Measurements from ENCODE around the gene KIF19. TPM values are rescaled to one million over a fixed set of nuclear protein-coding genes. Genes with fewer than 3 reads are reported as not detected.

The KIF19 gene
- total and polyA plus RNA-seq, 2 of the 8 experiments (the other 6 are each of a cell fraction or from before 2014, with no cell fraction given) = 0.52 to 0.77 TPM

DNA sequence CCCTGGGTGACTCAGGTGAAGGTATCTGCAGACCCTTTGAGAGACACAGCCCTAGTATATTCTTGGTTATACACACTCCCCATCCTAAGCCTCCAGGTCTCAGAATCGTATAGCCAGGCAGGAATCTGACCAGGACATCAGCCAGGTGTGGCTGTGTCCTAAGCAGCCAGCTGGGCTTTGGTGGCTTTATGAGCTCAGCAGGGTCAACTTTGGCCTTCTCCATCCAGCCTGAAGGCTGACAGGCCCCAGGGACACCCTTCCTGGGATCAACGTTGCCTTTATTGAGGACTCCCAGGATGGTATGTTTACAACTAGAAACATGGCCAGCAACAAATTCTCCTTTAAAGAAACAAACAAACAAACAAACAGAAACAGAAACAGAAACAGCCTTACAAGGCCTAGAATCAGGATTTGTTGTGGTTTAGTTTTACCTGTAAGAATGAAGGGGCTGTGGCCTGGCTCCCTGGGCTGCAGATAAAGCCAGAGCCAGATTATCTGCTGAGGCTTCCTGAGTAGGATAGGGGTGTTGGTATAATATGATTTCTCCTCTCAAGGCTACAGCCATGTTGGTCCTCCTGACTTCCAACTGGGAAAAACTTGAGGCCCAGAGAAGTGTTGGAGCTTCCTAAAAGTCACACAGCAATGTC, 8.5 kb downstream of the KIF19 start:
- no peak overlapping the region for H4K5ac ChIP-seq (ENCODE audit: insufficient read length, low read depth, low read length)
- H2BK12ac ChIP-seq (ENCODE audit: low read depth, low read length) = no peak overlapping the region
- H2AFZ ChIP-seq (ENCODE audit: low read length) = no peak overlapping the region
- H3K4me2 ChIP-seq (ENCODE audit: insufficient read depth in 1 of 2, low read depth in 2 of 2, low read length in 2 of 2) = no peak overlapping the region
- TF ChIP-seq RAD21 (IDR thresholded peaks at IDR 0.05 in 1 of 2, conservative IDR thresholded peaks at IDR 0.05 in 1 of 2; ENCODE audit: low read depth in 2 of 2, low read length in 2 of 2) = no peak
- TF ChIP-seq TBP (IDR thresholded peaks at IDR 0.05; ENCODE audit: low read depth, low read length) = no peak
- TF ChIP-seq SIN3A (conservative IDR thresholded peaks at IDR 0.05 in 1 of 2, IDR thresholded peaks at IDR 0.05 in 1 of 2; ENCODE audit: low read depth in 1 of 2, low read length in 2 of 2) = no peak
- no peak for TF ChIP-seq GABPA (IDR thresholded peaks at IDR 0.05; ENCODE audit: borderline replicate concordance, insufficient read depth, low read length)
- TF ChIP-seq, protein P1, sequence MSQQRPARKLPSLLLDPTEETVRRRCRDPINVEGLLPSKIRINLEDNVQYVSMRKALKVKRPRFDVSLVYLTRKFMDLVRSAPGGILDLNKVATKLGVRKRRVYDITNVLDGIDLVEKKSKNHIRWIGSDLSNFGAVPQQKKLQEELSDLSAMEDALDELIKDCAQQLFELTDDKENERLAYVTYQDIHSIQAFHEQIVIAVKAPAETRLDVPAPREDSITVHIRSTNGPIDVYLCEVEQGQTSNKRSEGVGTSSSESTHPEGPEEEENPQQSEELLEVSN (IDR thresholded peaks at IDR 0.05) = no peak
- TF ChIP-seq RFX5 (IDR thresholded peaks at IDR 0.05; ENCODE audit: borderline replicate concordance, low read depth, low read length) = no peak
- TF ChIP-seq, protein P2, sequence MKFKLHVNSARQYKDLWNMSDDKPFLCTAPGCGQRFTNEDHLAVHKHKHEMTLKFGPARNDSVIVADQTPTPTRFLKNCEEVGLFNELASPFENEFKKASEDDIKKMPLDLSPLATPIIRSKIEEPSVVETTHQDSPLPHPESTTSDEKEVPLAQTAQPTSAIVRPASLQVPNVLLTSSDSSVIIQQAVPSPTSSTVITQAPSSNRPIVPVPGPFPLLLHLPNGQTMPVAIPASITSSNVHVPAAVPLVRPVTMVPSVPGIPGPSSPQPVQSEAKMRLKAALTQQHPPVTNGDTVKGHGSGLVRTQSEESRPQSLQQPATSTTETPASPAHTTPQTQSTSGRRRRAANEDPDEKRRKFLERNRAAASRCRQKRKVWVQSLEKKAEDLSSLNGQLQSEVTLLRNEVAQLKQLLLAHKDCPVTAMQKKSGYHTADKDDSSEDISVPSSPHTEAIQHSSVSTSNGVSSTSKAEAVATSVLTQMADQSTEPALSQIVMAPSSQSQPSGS (IDR thresholded peaks at IDR 0.05; ENCODE audit: low read length) = no peak
- TF ChIP-seq YY1 (IDR thresholded peaks at IDR 0.05; ENCODE audit: low read depth, low read length) = no peak
- H3K79me2 ChIP-seq (ENCODE audit: control insufficient read depth in 1 of 2, insufficient read depth in 2 of 2, low read length in 2 of 2) = no peaks in the 10 kb centered on the region
- H3K23me2 ChIP-seq (ENCODE audit: low read depth, low read length) = no peaks in the 10 kb centered on the region; the same call in 1 of the 2 replicates
- no peak for FAIRE-seq
- ChIA-PET POLR2A (ENCODE audit: partially characterized antibody) (no interaction called here), CTCF (ENCODE audit: partially characterized antibody) (interaction anchor here (1.2 to 7.3 kb wide), 6 partner anchors 14 to 34 kb away, joined by 4 to 55 read pairs (median 6); partner anchors contain the start of gene GPR142)
- no peaks in the 10 kb centered on the region for H4K20me1 ChIP-seq (replicated peaks in 1 of 2; ENCODE audit: control insufficient read depth in 1 of 2, insufficient read depth in 2 of 2, low read length in 2 of 2)
- H2BK15ac ChIP-seq (ENCODE audit: low read length) = no peak overlapping the region
- no peak for DNase-seq (ENCODE audit: low read depth in 1 of 2, low spot score in 2 of 2)
- H3K9me3 ChIP-seq (ENCODE audit: insufficient read depth in 2 of 2, low read depth in 1 of 2, low read length in 1 of 2) = peaks cover 7 to 13% of the 10 kb centered on the region in 2 experiments; a peak in 2 of 4 replicates
- no peak overlapping the region for H3K23ac ChIP-seq (ENCODE audit: insufficient read length)
- H3K14ac ChIP-seq (ENCODE audit: insufficient read length) = no peak overlapping the region
- H3K4me1 ChIP-seq (replicated peaks in 1 of 4; ENCODE audit: control insufficient read depth in 3 of 4, insufficient read depth in 4 of 4, low read length in 3 of 4) = peaks cover 0 to 9% (median 3%) of the 10 kb centered on the region in 4 experiments; a peak in 4 of 7 replicates
- H3K27me3 ChIP-seq (replicated peaks in 1 of 4; ENCODE audit: control insufficient read depth in 3 of 4, extremely low read depth in 1 of 4, insufficient read depth in 3 of 4, low read length in 3 of 4) = no peaks in the 10 kb centered on the region; a peak in 1 of 7 replicates
- H4K8ac ChIP-seq (ENCODE audit: extremely low read depth, insufficient read depth, low read length) = no peak overlapping the region
- no peaks in the 10 kb centered on the region for H3K79me1 ChIP-seq (ENCODE audit: low read depth, low read length)
- H2BK5ac ChIP-seq (ENCODE audit: low read depth, low read length) = no peak overlapping the region
- H2BK20ac ChIP-seq (ENCODE audit: low read length) = no peak overlapping the region
- H3K4me3 ChIP-seq (ENCODE audit: extremely low read depth in 1 of 4, insufficient read depth in 2 of 4, low read depth in 3 of 4, low read length in 4 of 4) = no peak overlapping the region
- H2BK120ac ChIP-seq (replicated peaks; ENCODE audit: low read depth, low read length) = no peak overlapping the region
- no peak overlapping the region for H4K91ac ChIP-seq (replicated peaks; ENCODE audit: insufficient read length, low read length)
- no peak overlapping the region for H2AK5ac ChIP-seq (ENCODE audit: low read depth, low read length)
- H3K56ac ChIP-seq (replicated peaks; ENCODE audit: insufficient read length, low read depth, low read length) = no peak overlapping the region
- H3K36me3 ChIP-seq (ENCODE audit: control insufficient read depth in 2 of 4, insufficient read depth in 4 of 4, low read length in 3 of 4) = no peaks in the 10 kb centered on the region
- WGBS, 2 experiments (ENCODE audit: extremely low coverage in 1 of 2, insufficient coverage in 1 of 2, insufficient read length in 1 of 2, insufficient replicate concordance in 2 of 2, low coverage in 1 of 2, low lambda C conversion rate in 2 of 2, missing lambda C conversion rate in 1 of 2) = 97% methylated on average over 2 of the region's 2 CpGs; no CpG with 5 or more reads in 1 of the 2 experiments
- H3K4ac ChIP-seq (replicated peaks; ENCODE audit: insufficient read length, low read depth, low read length) = no peak overlapping the region
- no peak overlapping the region for H3K18ac ChIP-seq (ENCODE audit: extremely low read depth, low read length)
- H3K9ac ChIP-seq (replicated peaks in 1 of 4; ENCODE audit: extremely low read depth in 1 of 4, low read depth in 3 of 4, low read length in 3 of 4) = no peak overlapping the region
- no peak overlapping the region for H3K27ac ChIP-seq (ENCODE audit: low read depth, low read length)

Data from H1 (cell line).